Measurements from ENCODE around the gene PAPPA2.

- TF ChIP-seq, protein P1, sequence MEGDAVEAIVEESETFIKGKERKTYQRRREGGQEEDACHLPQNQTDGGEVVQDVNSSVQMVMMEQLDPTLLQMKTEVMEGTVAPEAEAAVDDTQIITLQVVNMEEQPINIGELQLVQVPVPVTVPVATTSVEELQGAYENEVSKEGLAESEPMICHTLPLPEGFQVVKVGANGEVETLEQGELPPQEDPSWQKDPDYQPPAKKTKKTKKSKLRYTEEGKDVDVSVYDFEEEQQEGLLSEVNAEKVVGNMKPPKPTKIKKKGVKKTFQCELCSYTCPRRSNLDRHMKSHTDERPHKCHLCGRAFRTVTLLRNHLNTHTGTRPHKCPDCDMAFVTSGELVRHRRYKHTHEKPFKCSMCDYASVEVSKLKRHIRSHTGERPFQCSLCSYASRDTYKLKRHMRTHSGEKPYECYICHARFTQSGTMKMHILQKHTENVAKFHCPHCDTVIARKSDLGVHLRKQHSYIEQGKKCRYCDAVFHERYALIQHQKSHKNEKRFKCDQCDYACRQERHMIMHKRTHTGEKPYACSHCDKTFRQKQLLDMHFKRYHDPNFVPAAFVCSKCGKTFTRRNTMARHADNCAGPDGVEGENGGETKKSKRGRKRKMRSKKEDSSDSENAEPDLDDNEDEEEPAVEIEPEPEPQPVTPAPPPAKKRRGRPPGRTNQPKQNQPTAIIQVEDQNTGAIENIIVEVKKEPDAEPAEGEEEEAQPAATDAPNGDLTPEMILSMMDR (IDR thresholded peaks at IDR 0.05): no peak
- TF ChIP-seq POLR2A (IDR thresholded peaks at IDR 0.05): no peak
Observed at GRCh38 chr1:176552217-176552991, 89.4 kb downstream of the PAPPA2 start.

All from lower leg skin (tissue), 3 donors.